DOHH2 (cell line): Measurements from ENCODE around the gene COL25A1.
"Not testable (repeated sequence)": the region's sequence is repeated elsewhere in the genome, so short reads cannot be mapped to it uniquely, and the experiment has no call there.

Experiments
- H3F3A ChIP-seq: fragments of 200-600 bp; sonication (generic), shearing (Covaris generic); 2 replicates; pipeline ENCODE4 v1.6.0; 2016; ENCODE audit warnings: antibody characterized with exemption, mild to moderate bottlenecking; ENCODE audit not compliant: control insufficient read depth, insufficient read depth
- H3K27ac ChIP-seq: fragments of 200-600 bp; sonication (generic); 2 replicates; pipeline ENCODE4 v1.5.1; 2014; ENCODE audit warnings: low read depth, mild to moderate bottlenecking, low read length, moderate library complexity
- H3K27me3 ChIP-seq: fragments of 200-600 bp; sonication (generic); 2 replicates; pipeline ENCODE4 v1.6.1; 2014; ENCODE audit warnings: mild to moderate bottlenecking, low read length, mixed read lengths; ENCODE audit not compliant: control insufficient read depth
- H3K36me3 ChIP-seq: fragments of 200-600 bp; sonication (generic); 2 replicates; pipeline ENCODE4 v1.6.1; 2014; ENCODE audit warnings: mild to moderate bottlenecking, low read length, moderate library complexity, mixed read lengths; ENCODE audit not compliant: control insufficient read depth
- H3K4me1 ChIP-seq: fragments of 200-600 bp; sonication (generic); 2 replicates; pipeline ENCODE4 v1.6.1; 2014; ENCODE audit warnings: mild to moderate bottlenecking, low read length, mixed read lengths; ENCODE audit not compliant: control insufficient read depth
- H3K4me2 ChIP-seq: fragments of 200-600 bp; sonication (generic); 2 replicates; pipeline ENCODE4 v1.6.0; 2014; ENCODE audit warnings: mild to moderate bottlenecking, low read length, moderate library complexity
- H3K4me3 ChIP-seq: fragments of 200-600 bp; sonication (generic); 2 replicates; pipeline ENCODE4 v1.5.1; 2014; ENCODE audit warnings: mild to moderate bottlenecking, low read length, mixed read lengths
- H3K79me2 ChIP-seq: fragments of 200-600 bp; sonication (generic); 2 replicates; pipeline ENCODE4 v1.6.1; 2014; ENCODE audit warnings: mild to moderate bottlenecking, low read length, mixed read lengths; ENCODE audit not compliant: control insufficient read depth
- H3K9me2 ChIP-seq: fragments of 200-600 bp; sonication (generic); replicated peaks from 2 replicates; pipeline ENCODE4 v1.6.1; 2014; ENCODE audit warnings: mild to moderate bottlenecking, low read length, mixed read lengths; ENCODE audit not compliant: control insufficient read depth
- H3K9me3 ChIP-seq: fragments of 200-600 bp; sonication (generic); 2 replicates; pipeline ENCODE4 v1.6.1; 2014; ENCODE audit warnings: antibody characterized with exemption, low read length, mixed read lengths; ENCODE audit not compliant: control insufficient read depth, insufficient read depth
- H4K20me1 ChIP-seq: fragments of 200-600 bp; sonication (generic); 2 replicates; pipeline ENCODE4 v1.6.0; 2014; ENCODE audit warnings: low read depth, mild to moderate bottlenecking, antibody characterized with exemption, low read length, moderate library complexity; ENCODE audit not compliant: control insufficient read depth, insufficient read depth
- EZH2phosphoT487 ChIP-seq: fragments of 200-600 bp; sonication (generic); IDR thresholded peaks from 2 replicates; pipeline ENCODE4 v1.6.1; 2017; ENCODE audit warnings: borderline replicate concordance, mild to moderate bottlenecking, antibody characterized with exemption, low read length, moderate library complexity, mixed read lengths
- TF ChIP-seq, protein P1 (sequence below): fragments of 200-600 bp; sonication (generic); IDR thresholded peaks from one replicate; pipeline ENCODE4 v1.5.1; 2014; ENCODE audit warnings: antibody characterized with exemption, mild to moderate bottlenecking, low read depth, low read length; ENCODE audit not compliant: poor library complexity, severe bottlenecking

Gene COL25A1

GRCh38 chr4:109079201-109079600 is 223.3 kb downstream of the COL25A1 start:
- no peak overlapping the region for H3K4me2 ChIP-seq
- H3K9me3 ChIP-seq, result no peaks in the 10 kb centered on the region
- H3K27ac ChIP-seq, result no peak overlapping the region
- H3K4me1 ChIP-seq, result no peaks in the 10 kb centered on the region
- H3K9me2 ChIP-seq, result no peaks in the 10 kb centered on the region
- no peaks in the 10 kb centered on the region for H3K36me3 ChIP-seq
- H3F3A ChIP-seq, result no peaks in the 10 kb centered on the region
- H4K20me1 ChIP-seq, result no peaks in the 10 kb centered on the region
- no peak overlapping the region for H3K4me3 ChIP-seq
- no peaks in the 10 kb centered on the region for H3K27me3 ChIP-seq
- no peaks in the 10 kb centered on the region for H3K79me2 ChIP-seq
- no peak for TF ChIP-seq EZH2phosphoT487
- TF ChIP-seq, protein P1, sequence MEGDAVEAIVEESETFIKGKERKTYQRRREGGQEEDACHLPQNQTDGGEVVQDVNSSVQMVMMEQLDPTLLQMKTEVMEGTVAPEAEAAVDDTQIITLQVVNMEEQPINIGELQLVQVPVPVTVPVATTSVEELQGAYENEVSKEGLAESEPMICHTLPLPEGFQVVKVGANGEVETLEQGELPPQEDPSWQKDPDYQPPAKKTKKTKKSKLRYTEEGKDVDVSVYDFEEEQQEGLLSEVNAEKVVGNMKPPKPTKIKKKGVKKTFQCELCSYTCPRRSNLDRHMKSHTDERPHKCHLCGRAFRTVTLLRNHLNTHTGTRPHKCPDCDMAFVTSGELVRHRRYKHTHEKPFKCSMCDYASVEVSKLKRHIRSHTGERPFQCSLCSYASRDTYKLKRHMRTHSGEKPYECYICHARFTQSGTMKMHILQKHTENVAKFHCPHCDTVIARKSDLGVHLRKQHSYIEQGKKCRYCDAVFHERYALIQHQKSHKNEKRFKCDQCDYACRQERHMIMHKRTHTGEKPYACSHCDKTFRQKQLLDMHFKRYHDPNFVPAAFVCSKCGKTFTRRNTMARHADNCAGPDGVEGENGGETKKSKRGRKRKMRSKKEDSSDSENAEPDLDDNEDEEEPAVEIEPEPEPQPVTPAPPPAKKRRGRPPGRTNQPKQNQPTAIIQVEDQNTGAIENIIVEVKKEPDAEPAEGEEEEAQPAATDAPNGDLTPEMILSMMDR, result no peak

- Histone ChIP-seq H3K36me3 (no peaks in the 10 kb centered on the region), H3K27ac (no peak overlapping the region), H4K20me1 (no peaks in the 10 kb centered on the region), H3K9me3 (no peaks in the 10 kb centered on the region), H3K9me2 (no peaks in the 10 kb centered on the region), H3K27me3 (no peaks in the 10 kb centered on the region), H3K4me3 (no peak overlapping the region), H3K4me1 (no peaks in the 10 kb centered on the region), H3K4me2 (no peak overlapping the region), H3F3A (no peaks in the 10 kb centered on the region), H3K79me2 (no peaks in the 10 kb centered on the region)
- no peak for TF ChIP-seq EZH2phosphoT487
- TF ChIP-seq, protein P1, result no peak
Observed at GRCh38 chr4:109078724-109079123, 223.7 kb downstream of the COL25A1 start.

DNA sequence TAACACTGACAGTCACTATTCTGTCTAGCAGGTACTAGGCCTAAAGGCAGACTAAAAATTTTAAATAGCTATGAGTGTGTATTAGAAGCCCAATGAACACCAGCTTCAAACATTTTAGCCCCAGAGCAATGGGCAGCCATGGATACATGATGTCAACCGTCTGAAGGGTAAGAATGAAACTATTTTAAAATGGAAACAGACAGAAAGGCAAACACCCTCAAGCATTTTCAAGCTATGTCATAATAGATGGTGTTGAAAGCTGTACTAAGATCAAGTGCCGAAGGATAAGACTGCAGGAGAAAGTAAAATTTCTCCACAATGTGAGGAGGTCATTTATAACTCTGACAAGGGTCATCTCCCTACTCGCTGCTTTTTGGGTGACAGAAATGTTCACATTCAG is 225.0 kb downstream of the COL25A1 start:
- Histone ChIP-seq H4K20me1 (no peaks in the 10 kb centered on the region), H3K27ac (no peak overlapping the region), H3K9me3 (no peaks in the 10 kb centered on the region), H3K36me3 (no peaks in the 10 kb centered on the region), H3K27me3 (no peaks in the 10 kb centered on the region), H3F3A (no peaks in the 10 kb centered on the region), H3K4me1 (no peaks in the 10 kb centered on the region), H3K4me2 (no peak overlapping the region), H3K4me3 (no peak overlapping the region), H3K79me2 (no peaks in the 10 kb centered on the region), H3K9me2 (no peaks in the 10 kb centered on the region)
- TF ChIP-seq EZH2phosphoT487, result no peak
- TF ChIP-seq, protein P1, result no peak

- not testable (repeated sequence) for H3K9me3 ChIP-seq, H3K9me2 ChIP-seq, H3K79me2 ChIP-seq, H3K27ac ChIP-seq, H3F3A ChIP-seq, H3K4me3 ChIP-seq, H4K20me1 ChIP-seq, H3K4me2 ChIP-seq, H3K27me3 ChIP-seq, H3K4me1 ChIP-seq, H3K36me3 ChIP-seq
Observed at GRCh38 chr4:109076709-109077108, 225.7 kb downstream of the COL25A1 start.
